GM12891 (cell line): ENCODE measurements around the gene JMJD7.

Experiments used
- DNase-seq: peaks from one replicate; pipeline ENCODE4 v3.0.0; 2011; ENCODE audit warnings: low spot score; ENCODE audit not compliant: insufficient read length
- FAIRE-seq: peaks from 2 replicates; lab custom pipeline; 2011; peaks lifted over from hg19 to GRCh38; lab: Jason Lieb, UNC
- PAX5 ChIP-seq: IDR thresholded peaks from 2 replicates; pipeline ENCODE4 v1.6.1; 2011; ENCODE audit warnings: low read length, moderate library complexity, mild to moderate bottlenecking; ENCODE audit not compliant: insufficient read depth, severe bottlenecking
- POLR2A ChIP-seq: IDR thresholded peaks from 2 replicates; pipeline ENCODE4 v1.6.1; 2011; ENCODE audit warnings: low read depth, low read length, control low read depth
- POLR2AphosphoS5 ChIP-seq: IDR thresholded peaks from 2 replicates; pipeline ENCODE4 v1.6.1; 2011; ENCODE audit warnings: low read depth, low read length, control low read depth
- POU2F2 ChIP-seq: IDR thresholded peaks from 2 replicates; pipeline ENCODE4 v1.6.1; 2011; ENCODE audit warnings: low read depth, mild to moderate bottlenecking, control low read depth, low read length, moderate library complexity
- SPI1 ChIP-seq: IDR thresholded peaks from 2 replicates; pipeline ENCODE4 v1.6.1; 2011; ENCODE audit warnings: low read depth, low read length, control low read depth
- TAF1 ChIP-seq: IDR thresholded peaks from 2 replicates; pipeline ENCODE4 v1.6.1; 2011; ENCODE audit warnings: low read depth, low read length, control low read depth

The JMJD7 gene

DNA sequence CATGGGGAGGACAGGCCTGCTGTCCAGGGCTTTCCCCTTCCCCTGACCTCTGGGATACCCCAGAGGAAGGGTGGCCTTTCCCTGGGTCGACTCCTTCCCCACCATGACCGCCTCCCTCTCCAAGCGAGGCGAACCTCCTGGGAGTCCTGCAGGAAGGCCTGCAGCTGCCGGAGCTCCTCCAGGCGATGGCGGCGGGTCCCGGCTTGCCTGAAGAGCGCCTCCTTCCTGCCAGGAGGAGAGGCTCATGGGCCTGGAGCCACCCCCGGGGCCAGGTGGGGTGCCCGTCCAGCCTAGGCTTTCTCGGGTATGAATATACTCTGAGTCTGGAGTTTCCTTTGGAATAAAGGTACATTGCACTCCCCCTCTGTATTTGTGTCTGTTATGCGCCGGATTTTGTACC is 30.9 kb downstream of the JMJD7 start:
- TF ChIP-seq POU2F2 (no peak), POLR2AphosphoS5 (no peak), PAX5 (no peak), SPI1 (no peak), TAF1 (no peak), POLR2A (no peak)
- DNase-seq (no peak), FAIRE-seq (no peak)

DNA sequence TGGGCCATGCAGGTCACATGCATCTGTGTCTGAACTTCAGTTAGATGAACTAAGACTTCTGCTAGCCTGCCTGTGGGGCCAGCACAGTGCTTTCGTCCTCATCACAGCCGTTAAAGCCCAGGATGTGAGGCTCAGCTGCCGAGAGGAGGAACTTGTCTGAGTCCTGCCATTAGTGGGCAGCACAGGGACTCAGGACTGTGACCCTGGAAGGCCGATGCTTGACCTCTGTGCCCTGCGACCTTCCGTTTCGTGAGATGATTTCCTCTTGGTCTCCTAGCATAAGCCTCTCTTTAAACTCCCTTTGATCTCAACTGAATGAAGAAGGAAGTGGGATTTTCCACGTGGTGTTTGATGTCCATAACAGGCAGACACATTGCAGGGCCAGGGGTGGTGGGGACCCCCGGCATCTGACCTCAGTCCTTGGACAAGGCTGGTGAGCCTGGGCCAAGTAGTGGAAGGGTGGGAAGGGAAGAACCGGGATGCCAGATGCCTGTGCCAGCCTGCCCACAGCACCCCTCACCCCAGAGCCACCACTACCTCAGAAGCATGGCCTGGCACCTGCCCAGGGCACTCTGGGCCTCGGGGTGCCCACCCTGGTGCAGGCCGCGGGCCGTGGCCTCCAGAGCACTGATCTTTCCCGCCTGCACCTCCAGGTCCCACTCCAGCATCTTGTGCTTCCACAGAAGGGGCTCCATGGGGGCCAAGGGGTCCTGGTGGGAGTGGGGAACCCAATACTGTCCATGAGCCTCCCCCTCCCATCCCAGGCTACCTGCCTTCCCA is 32.3 kb downstream of the JMJD7 start:
- DNase-seq (no peak), FAIRE-seq (no peak)
- TF ChIP-seq POLR2AphosphoS5 (no peak), SPI1 (no peak), PAX5 (no peak), POLR2A (no peak), POU2F2 (no peak), TAF1 (no peak)

- DNase-seq: no peak
- FAIRE-seq: no peak
- TF ChIP-seq POU2F2 (no peak), TAF1 (no peak), SPI1 (no peak), PAX5 (no peak), POLR2A (no peak), POLR2AphosphoS5 (no peak)
Observed at GRCh38 chr15:41861736-41862356, 34.0 kb downstream of the JMJD7 start.

DNA sequence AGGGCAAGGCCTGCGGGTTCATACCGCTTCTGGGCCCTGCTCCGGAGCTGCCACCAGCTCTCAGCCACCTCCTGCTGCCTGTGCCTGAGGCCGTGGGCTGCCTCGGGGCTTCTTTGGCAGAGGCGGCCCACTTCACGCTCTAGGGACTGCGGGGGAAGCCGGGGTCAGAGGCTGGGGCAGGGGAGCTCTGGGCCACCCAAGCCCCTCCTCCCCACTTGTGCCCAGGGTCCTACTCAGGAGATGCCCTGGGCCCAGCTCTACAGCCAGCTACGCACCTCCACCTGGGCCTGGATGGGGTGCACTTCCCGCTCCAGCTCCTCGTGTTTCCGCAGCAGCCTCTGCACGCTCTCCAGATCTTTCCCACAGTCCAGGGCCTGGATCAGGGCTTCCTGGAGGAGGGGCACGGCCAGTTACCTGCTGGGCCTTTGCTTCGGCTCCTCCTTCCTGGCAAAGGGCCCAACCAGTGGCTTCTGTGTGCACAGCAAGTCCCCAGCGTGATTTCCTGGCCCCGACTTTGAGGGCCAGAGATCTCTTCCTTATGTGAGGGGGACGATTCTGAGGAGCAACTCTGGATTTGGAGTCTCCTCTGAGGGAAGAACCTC is 34.7 kb downstream of the JMJD7 start:
- no peak for FAIRE-seq
- TF ChIP-seq POLR2AphosphoS5: no peak
- TF ChIP-seq SPI1: no peak
- TF ChIP-seq TAF1: no peak
- TF ChIP-seq POU2F2: no peak
- TF ChIP-seq PAX5: no peak
- TF ChIP-seq POLR2A: no peak
- DNase-seq: no peak

GRCh38 chr15:41865490-41866055 is 37.7 kb downstream of the JMJD7 start:
- no peak for DNase-seq
- no peak for FAIRE-seq
- TF ChIP-seq POLR2A (no peak), SPI1 (no peak), POU2F2 (no peak), PAX5 (no peak), TAF1 (no peak), POLR2AphosphoS5 (no peak)

DNA sequence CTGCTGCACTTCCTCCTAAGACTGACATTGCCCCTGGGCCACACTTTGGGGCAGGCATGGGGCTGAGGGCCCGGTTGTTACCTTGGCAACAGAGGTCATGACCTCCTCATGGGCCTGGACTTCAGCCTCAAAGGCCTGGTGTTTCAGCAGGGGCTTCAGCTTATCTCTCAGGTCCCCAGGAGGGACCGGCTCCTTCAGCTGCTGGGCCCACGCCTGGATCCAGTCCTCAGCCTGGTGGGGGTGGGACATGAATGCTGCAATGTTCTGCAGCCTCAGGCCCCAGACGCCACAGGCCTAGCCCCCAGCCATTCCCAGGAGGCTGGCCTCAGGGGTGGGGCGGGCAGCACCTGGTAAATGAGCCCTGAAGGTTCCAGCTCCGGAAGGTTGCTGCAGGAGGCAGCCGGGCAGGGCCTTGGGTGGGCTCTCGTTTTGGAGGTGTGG is 38.4 kb downstream of the JMJD7 start:
- FAIRE-seq (no peak), DNase-seq (no peak)

GRCh38 chr15:41866872-41867579 is 39.1 kb downstream of the JMJD7 start:
- FAIRE-seq (no peak), DNase-seq (no peak)
- TF ChIP-seq POLR2A (no peak), POU2F2 (no peak), POLR2AphosphoS5 (no peak), PAX5 (no peak), SPI1 (no peak), TAF1 (no peak)

More for the DNA sequence above, 38.4 kb downstream of the JMJD7 start:
- no peak for TF ChIP-seq PAX5
- no peak for TF ChIP-seq TAF1
- no peak for TF ChIP-seq POU2F2
- no peak for TF ChIP-seq POLR2AphosphoS5
- TF ChIP-seq POLR2A: no peak
- no peak for TF ChIP-seq SPI1

DNA sequence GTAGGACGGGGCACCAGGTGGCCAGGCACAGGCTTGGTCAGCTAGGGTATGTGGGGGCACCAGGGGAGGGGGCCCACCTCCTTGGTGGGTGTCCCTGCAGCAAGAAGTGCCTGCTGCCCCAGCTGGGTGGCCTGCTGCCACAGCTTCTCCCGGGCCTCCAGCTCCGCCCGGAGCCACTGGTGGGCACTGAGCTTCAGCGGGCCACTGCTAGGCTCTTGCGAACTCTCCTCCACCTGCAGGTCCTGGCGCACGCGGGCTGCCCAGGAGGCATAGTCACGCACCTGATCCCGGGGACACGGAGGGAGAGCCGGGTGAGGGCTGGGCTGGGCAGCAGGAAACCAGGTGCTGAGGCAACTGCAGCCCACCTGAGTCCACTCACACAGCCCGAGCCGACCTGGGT is 40.4 kb downstream of the JMJD7 start:
- DNase-seq: no peak
- FAIRE-seq: no peak
- no peak for TF ChIP-seq POU2F2
- no peak for TF ChIP-seq POLR2A
- TF ChIP-seq SPI1: no peak
- TF ChIP-seq POLR2AphosphoS5: no peak
- TF ChIP-seq PAX5: no peak
- TF ChIP-seq TAF1: no peak
